ENCODE measurements around the gene TMCO4. TPM values are rescaled to one million over a fixed set of nuclear protein-coding genes. Genes with fewer than 3 reads are reported as not detected.
"Not testable (repeated sequence)": the region's sequence is repeated elsewhere in the genome, so short reads cannot be mapped to it uniquely, and the experiment has no call there.

TMCO4 gene
- polyA plus RNA-seq, 1 experiment: 22.0 TPM

DNA sequence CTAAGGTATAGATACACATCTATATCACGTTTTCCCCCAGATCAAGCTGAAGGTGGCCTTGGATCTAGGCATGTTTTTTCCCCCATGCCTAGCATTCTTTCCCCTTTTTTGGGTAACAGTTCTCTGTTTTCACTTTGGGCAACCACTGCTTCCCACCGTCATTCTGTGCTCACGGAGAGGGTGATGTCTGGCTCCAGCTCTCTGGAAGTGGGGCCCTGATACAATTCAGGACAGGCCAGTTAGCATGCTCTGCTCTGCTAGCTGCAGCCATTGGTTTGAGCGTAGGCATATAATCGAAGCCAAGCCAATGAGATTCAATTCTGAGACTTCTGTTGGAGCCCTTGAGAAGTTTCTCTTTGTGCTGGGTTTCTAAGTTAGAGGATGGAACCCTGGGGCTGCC is 17.4 kb upstream of the TMCO4 start:
- no peaks in the 10 kb centered on the region for H3K36me3 ChIP-seq (ENCODE audit: control insufficient read depth, insufficient read depth, low read length)
- TF ChIP-seq, protein P1, sequence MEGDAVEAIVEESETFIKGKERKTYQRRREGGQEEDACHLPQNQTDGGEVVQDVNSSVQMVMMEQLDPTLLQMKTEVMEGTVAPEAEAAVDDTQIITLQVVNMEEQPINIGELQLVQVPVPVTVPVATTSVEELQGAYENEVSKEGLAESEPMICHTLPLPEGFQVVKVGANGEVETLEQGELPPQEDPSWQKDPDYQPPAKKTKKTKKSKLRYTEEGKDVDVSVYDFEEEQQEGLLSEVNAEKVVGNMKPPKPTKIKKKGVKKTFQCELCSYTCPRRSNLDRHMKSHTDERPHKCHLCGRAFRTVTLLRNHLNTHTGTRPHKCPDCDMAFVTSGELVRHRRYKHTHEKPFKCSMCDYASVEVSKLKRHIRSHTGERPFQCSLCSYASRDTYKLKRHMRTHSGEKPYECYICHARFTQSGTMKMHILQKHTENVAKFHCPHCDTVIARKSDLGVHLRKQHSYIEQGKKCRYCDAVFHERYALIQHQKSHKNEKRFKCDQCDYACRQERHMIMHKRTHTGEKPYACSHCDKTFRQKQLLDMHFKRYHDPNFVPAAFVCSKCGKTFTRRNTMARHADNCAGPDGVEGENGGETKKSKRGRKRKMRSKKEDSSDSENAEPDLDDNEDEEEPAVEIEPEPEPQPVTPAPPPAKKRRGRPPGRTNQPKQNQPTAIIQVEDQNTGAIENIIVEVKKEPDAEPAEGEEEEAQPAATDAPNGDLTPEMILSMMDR (IDR thresholded peaks at IDR 0.05; ENCODE audit: insufficient read depth, low read depth, low read length): no peak
- no peaks in the 10 kb centered on the region for H3K27me3 ChIP-seq (ENCODE audit: control insufficient read depth, insufficient read depth, low read length)
- POLR2A ChIA-PET: no interaction called here
- H3K4me3 ChIP-seq (ENCODE audit: low read depth, low read length): no peak overlapping the region
- DNase-seq (ENCODE audit: low read depth): no peak
- CTCF ChIA-PET: no interaction called here

GRCh38 chr1:19816737-19817086 is 17.0 kb upstream of the TMCO4 start:
- DNase-seq (ENCODE audit: low read depth); H3K36me3 ChIP-seq (ENCODE audit: control insufficient read depth, insufficient read depth, low read length); POLR2A ChIA-PET; CTCF ChIA-PET; H3K27me3 ChIP-seq (ENCODE audit: control insufficient read depth, insufficient read depth, low read length); H3K4me3 ChIP-seq (ENCODE audit: low read depth, low read length): not testable (repeated sequence)

GRCh38 chr1:19815801-19816736 is 16.4 kb upstream of the TMCO4 start:
- no peak overlapping the region for H3K4me3 ChIP-seq (ENCODE audit: low read depth, low read length)
- H3K27me3 ChIP-seq (ENCODE audit: control insufficient read depth, insufficient read depth, low read length): no peaks in the 10 kb centered on the region
- ChIA-PET CTCF (interaction anchor here (0.7 to 1.1 kb wide), 2 partner anchors 9 to 410 kb away, joined by 3 read pairs; no protein-coding TSS in a partner anchor), POLR2A (no interaction called here)
- TF ChIP-seq, protein P1 (IDR thresholded peaks at IDR 0.05; ENCODE audit: insufficient read depth, low read depth, low read length): no peak
- DNase-seq (ENCODE audit: low read depth): no peak
- H3K36me3 ChIP-seq (ENCODE audit: control insufficient read depth, insufficient read depth, low read length): no peaks in the 10 kb centered on the region

- H3K36me3 ChIP-seq (ENCODE audit: control insufficient read depth, insufficient read depth, low read length): no peaks in the 10 kb centered on the region
- TF ChIP-seq, protein P1 (IDR thresholded peaks at IDR 0.05; ENCODE audit: insufficient read depth, low read depth, low read length): no peak
- no peaks in the 10 kb centered on the region for H3K27me3 ChIP-seq (ENCODE audit: control insufficient read depth, insufficient read depth, low read length)
- CTCF ChIA-PET: interaction anchor here (0.9 to 2.0 kb wide), 5 partner anchors 8 to 100 kb away, joined by 3 to 5 read pairs (median 3); no protein-coding TSS in a partner anchor
- POLR2A ChIA-PET: no interaction called here
- H3K4me3 ChIP-seq (ENCODE audit: low read depth, low read length): no peak within 1 kb of the TSS
- no peak for DNase-seq (ENCODE audit: low read depth)
Measured at GRCh38 chr1:19814681-19815503, 15.2 kb upstream of the TMCO4 start, which contains the start of gene RNF186. TSS of gene RNF186 (minus strand) at chr1:19815283. CDS start at chr1:19815101, 182 bp downstream.

DNA sequence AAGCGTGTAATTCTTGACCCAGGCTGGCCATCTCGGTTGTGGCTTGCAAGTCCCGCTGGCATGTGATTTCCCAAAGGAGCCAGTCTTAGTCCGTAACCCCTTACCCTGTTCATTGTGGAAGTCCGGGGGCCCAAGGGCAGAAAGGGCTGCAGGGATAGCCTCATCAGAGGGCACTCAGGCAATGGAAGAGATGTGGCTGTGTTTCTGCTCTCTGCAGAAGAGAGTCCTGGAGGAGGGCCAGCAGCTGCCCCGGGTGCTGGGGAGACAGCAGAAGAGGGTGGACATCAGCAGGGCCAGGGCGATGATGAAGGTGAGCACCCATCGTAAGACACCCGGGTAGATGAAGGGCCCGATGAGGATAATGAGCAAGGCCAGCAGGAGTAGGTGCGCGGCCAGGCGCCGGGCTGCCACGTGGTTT is 14.5 kb upstream of the TMCO4 start:
- TF ChIP-seq, protein P1 (IDR thresholded peaks at IDR 0.05; ENCODE audit: insufficient read depth, low read depth, low read length): no peak
- Histone ChIP-seq H3K36me3 (ENCODE audit: control insufficient read depth, insufficient read depth, low read length) (no peaks in the 10 kb centered on the region), H3K4me3 (ENCODE audit: low read depth, low read length) (no peak overlapping the region), H3K27me3 (ENCODE audit: control insufficient read depth, insufficient read depth, low read length) (no peaks in the 10 kb centered on the region)
- ChIA-PET POLR2A (no interaction called here), CTCF (interaction anchor here (0.6 to 2.0 kb wide), 8 partner anchors 10 to 105 kb away, joined by 3 to 5 read pairs (median 3); no protein-coding TSS in a partner anchor)
- no peak for DNase-seq (ENCODE audit: low read depth)
